HepG2 (cell line): ENCODE measurements around the gene ENDOD1. TPM values are rescaled to one million over a fixed set of nuclear protein-coding genes. Genes with fewer than 3 reads are reported as not detected.

Experiments used
- ARID3A ChIP-seq: IDR thresholded peaks from 2 replicates; pipeline ENCODE4 v1.6.1; 2012; ENCODE audit warnings: low read depth, low read length, improper control_type of control experiment
- BRCA1 ChIP-seq: sonication (generic); formaldehyde crosslinking; IDR thresholded peaks from 2 replicates; pipeline ENCODE4 v1.4.0; 2020; ENCODE audit warnings: missing genetic modification reagents
- CBX2 ChIP-seq, 2 experiments: fragments of 200-600 bp in 1 of 2; sonication (generic); formaldehyde crosslinking in 1 of 2; IDR thresholded peaks; 2 replicates each; pipeline versions ENCODE4 v1.7.0 to v1.8.1; 2018 to 2022; ENCODE audit warnings: low read depth in 2 of 2, low read length in 1 of 2, mild to moderate bottlenecking in 1 of 2, missing genetic modification reagents in 1 of 2
- GRHL1 ChIP-seq: sonication (generic); formaldehyde crosslinking; conservative IDR thresholded peaks from 2 replicates; pipeline ENCODE4 v1.8.0; 2022; ENCODE audit warnings: missing genetic modification reagents
- MIER3 ChIP-seq: IDR thresholded peaks from 2 replicates; pipeline ENCODE4 v1.6.1; 2016; ENCODE audit warnings: missing compliant biosample characterization, borderline replicate concordance
- PAF1 ChIP-seq: IDR thresholded peaks from 2 replicates; pipeline ENCODE4 v1.6.1; 2016; ENCODE audit warnings: missing genetic modification reagents, missing compliant biosample characterization
- RAD21 ChIP-seq: fragments of 450-650 bp; formaldehyde crosslinking; IDR thresholded peaks from 2 replicates; pipeline ENCODE4 v1.5.0; 2020; ENCODE audit warnings: mild to moderate bottlenecking
- RNF219 ChIP-seq: sonication (generic); formaldehyde crosslinking; IDR thresholded peaks from 2 replicates; pipeline ENCODE4 v1.5.0; 2020; ENCODE audit warnings: mild to moderate bottlenecking, missing genetic modification reagents
- SETDB1 ChIP-seq: sonication (generic); formaldehyde crosslinking; IDR thresholded peaks from 2 replicates; pipeline ENCODE4 v1.5.1; 2020; ENCODE audit warnings: missing genetic modification reagents, mild to moderate bottlenecking, borderline replicate concordance
- SRY ChIP-seq: sonication (generic); formaldehyde crosslinking; IDR thresholded peaks from 2 replicates; pipeline ENCODE4 v1.8.0; 2022; ENCODE audit warnings: mild to moderate bottlenecking, missing genetic modification reagents
- TIGD3 ChIP-seq: sonication (generic); formaldehyde crosslinking; IDR thresholded peaks from 2 replicates; pipeline ENCODE4 v1.5.1; 2020; ENCODE audit warnings: mild to moderate bottlenecking, missing genetic modification reagents, borderline replicate concordance
- UBTF ChIP-seq: sonication (generic); formaldehyde crosslinking; IDR thresholded peaks from 2 replicates; pipeline ENCODE4 v1.4.0; 2020; ENCODE audit warnings: mild to moderate bottlenecking, missing genetic modification reagents
- ZBTB46 ChIP-seq: sonication (generic); formaldehyde crosslinking; IDR thresholded peaks from 2 replicates; pipeline ENCODE4 v1.4.0; 2020; ENCODE audit warnings: mild to moderate bottlenecking, missing genetic modification reagents, borderline replicate concordance
- ZMAT3 ChIP-seq: sonication (generic); formaldehyde crosslinking; conservative IDR thresholded peaks from 2 replicates; pipeline ENCODE4 v1.7.0; 2021; ENCODE audit warnings: missing genetic modification reagents
- ZNF672 ChIP-seq: sonication (generic); formaldehyde crosslinking; IDR thresholded peaks from 2 replicates; pipeline ENCODE4 v1.8.1; 2022; ENCODE audit warnings: missing genetic modification reagents
- ZNF776 ChIP-seq: sonication (generic); formaldehyde crosslinking; IDR thresholded peaks from 2 replicates; pipeline ENCODE4 v1.4.0; 2020; ENCODE audit warnings: mild to moderate bottlenecking, missing genetic modification reagents
- polyA plus RNA-seq, 8 experiments: library from polyadenylated mRNA; depleted of rRNA in 3 of 8; stranded (reverse) in 7 of 8; unstranded in 1 of 8; fragments of >200 nt; fragmentation: Illumina TruSeq in 4 of 8; extraction: Trizol in 4 of 8; gene quantifications; 2 replicates each; pipeline versions ENCODE4 v1.2.1 to v1.2.3, GENCODE V29; 2011 to 2016; ENCODE audit warnings: low read depth in 4 of 8, missing spikeins in 1 of 8, mixed read lengths in 1 of 8; ENCODE audit not compliant: insufficient read depth in 1 of 8
- total RNA-seq, 5 experiments: library from RNA; depleted of rRNA; stranded (reverse); fragments of >200 nt; fragmentation: Illumina TruSeq; extraction: Trizol; gene quantifications; 2 replicates each; pipeline ENCODE4 v1.2.3, GENCODE V29; 2016; ENCODE audit warnings: low read depth in 1 of 5

The ENDOD1 gene
- total and polyA plus RNA-seq, 2 of the 13 experiments (the other 11 are each of a cell fraction or from before 2014, with no cell fraction given) = 2.0 to 6.8 TPM

- TF ChIP-seq TIGD3 (CRISPR knock-in tag) (no peak), RNF219 (CRISPR knock-in tag) (no peak), BRCA1 (CRISPR knock-in tag) (no peak), PAF1 (CRISPR knock-in tag) (no peak), ZMAT3 (CRISPR knock-in tag) (peak; percentile 43; the same call in 1 of the 2 replicates), UBTF (peak; percentile 96), CBX2 (IDR thresholded peaks at IDR 0.05; ENCODE audit: low read depth, low read length) (no peak), CBX2 (CRISPR knock-in tag; IDR thresholded peaks at IDR 0.05; ENCODE audit: low read depth) (0 out of 2 replicates have a peak, but pooled peaks have one; percentile 61), MIER3 (CRISPR knock-in tag) (no peak; the same call in 1 of the 2 replicates), ZBTB46 (CRISPR knock-in tag) (0 out of 2 replicates have a peak, but pooled peaks have one; percentile 49), ARID3A (no peak), SRY (CRISPR knock-in tag) (peak; percentile 76; the same call in 1 of the 2 replicates), RAD21 (CRISPR knock-in tag) (peak; percentile 24; the same call in 1 of the 2 replicates), SETDB1 (CRISPR knock-in tag) (no peak), ZNF776 (no peak; the same call in 1 of the 2 replicates), GRHL1 (CRISPR knock-in tag) (no peak), ZNF672 (CRISPR knock-in tag) (no peak)
Observed at GRCh38 chr11:95067039-95067840, 22.4 kb upstream of the ENDOD1 start (continued).
